HCT116 (cell line): ENCODE results near the gene CDCA4. TPM values are rescaled to one million over a fixed set of nuclear protein-coding genes. Genes with fewer than 3 reads are reported as not detected.
"Not testable (repeated sequence)": the region's sequence is repeated elsewhere in the genome, so short reads cannot be mapped to it uniquely, and the experiment has no call there.

Experiments
- ATAC-seq: fragments of 200-7000 bp; cut with Tn5 transposase; 2 replicates; pipeline ENCODE4 v1.9.1; 2020; ENCODE audit warnings: mild to moderate bottlenecking, moderate library complexity
- BruUV-seq: library from RNA; stranded (reverse); fragments of 400-500 nt; replicated peaks from 2 replicates; lab custom pipeline; 2021; lab: Mats Ljungman, UMichigan
- CTCF ChIA-PET: fragments of 300-600 bp; sonication (Branson Sonifier 250); formaldehyde crosslinking; loops from one replicate; lab custom pipeline; 2021; ENCODE audit warnings: antibody characterized with exemption; lab: Charles Lee
- POLR2A ChIA-PET: fragments of 300-600, 350-600 bp; sonication (Branson Sonifier 250); formaldehyde crosslinking; loops from one replicate; lab custom pipeline; 2021; ENCODE audit warnings: antibody characterized with exemption; lab: Charles Lee
- RAD21 ChIA-PET, 2 experiments: fragments of 300-600 bp; sonication (Branson Sonifier 250); formaldehyde crosslinking; loops; one replicate each; lab custom pipeline; 2023; ENCODE audit warnings: low total read pairs in 2 of 2; ENCODE audit not compliant: uncharacterized antibody in 2 of 2, unreplicated experiment in 2 of 2, low non-redundant PET in 1 of 2; lab: Charles Lee
- DNase-seq: peaks from one replicate; pipeline ENCODE4 v3.0.0-alpha.2; 2010; ENCODE audit warnings: low read depth, low spot score
- H2AFZ ChIP-seq: fragments of 200-600 bp; shearing (Covaris generic), sonication (generic); 2 replicates; pipeline ENCODE4 v1.6.1; 2017; ENCODE audit warnings: low read depth, mixed run types, mixed read lengths, antibody characterized with exemption, low read length; ENCODE audit not compliant: poor library complexity, severe bottlenecking
- H3K27ac ChIP-seq: 2 replicates; pipeline ENCODE4 v1.5.1; 2012; ENCODE audit warnings: low read depth, low read length
- H3K27me3 ChIP-seq: fragments of 200-600 bp; sonication (generic); 2 replicates; pipeline ENCODE4 v1.6.1; 2016; ENCODE audit warnings: mixed run types, low read length, mixed read lengths; ENCODE audit not compliant: insufficient read depth
- H3K36me3 ChIP-seq, 2 experiments: fragments of 200-500 bp in 1 of 2; fragments of 200-600 bp in 1 of 2; sonication (Bioruptor generic) in 1 of 2; sonication (generic) in 1 of 2; 2 replicates each; pipeline versions ENCODE4 v1.5.1 to v1.6.1; 2014 to 2016; ENCODE audit warnings: low read length in 2 of 2, inconsistent platforms in 1 of 2, mixed read lengths in 1 of 2, mixed run types in 1 of 2; ENCODE audit not compliant: insufficient read depth in 2 of 2, control insufficient read depth in 1 of 2
- H3K4me1 ChIP-seq, 2 experiments: fragments of 200-600 bp in 1 of 2; sonication (generic) in 1 of 2; 2 replicates each; pipeline versions ENCODE4 v1.5.1 to v1.6.1; 2012 to 2017; ENCODE audit warnings: low read length in 2 of 2, inconsistent platforms in 1 of 2, mild to moderate bottlenecking in 1 of 2, mixed read lengths in 1 of 2, mixed run types in 1 of 2, moderate library complexity in 1 of 2; ENCODE audit not compliant: insufficient read depth in 2 of 2, control insufficient read depth in 1 of 2
- H3K4me2 ChIP-seq: fragments of 200-600 bp; sonication (generic); 2 replicates; pipeline ENCODE4 v1.6.1; 2017; ENCODE audit warnings: mixed run types, low read length, mixed read lengths
- H3K4me3 ChIP-seq, 2 experiments: fragments of 200-600 bp in 1 of 2; sonication (generic) in 1 of 2; replicated peaks in 1 of 2; 2 replicates each; pipeline ENCODE4 v1.5.1; 2011 to 2016; ENCODE audit warnings: low read length in 2 of 2, control low read depth in 1 of 2, low read depth in 1 of 2, mild to moderate bottlenecking in 1 of 2, mixed read lengths in 1 of 2, mixed run types in 1 of 2
- H3K79me2 ChIP-seq: fragments of 200-600 bp; sonication (generic); 2 replicates; pipeline ENCODE4 v1.6.1; 2017; ENCODE audit warnings: mild to moderate bottlenecking, mixed run types, low read length, moderate library complexity, mixed read lengths; ENCODE audit not compliant: insufficient read depth
- H3K9ac ChIP-seq: fragments of 200-600 bp; sonication (generic); 2 replicates; pipeline ENCODE4 v1.6.1; 2016; ENCODE audit warnings: low read length, mixed read lengths
- H3K9me2 ChIP-seq: fragments of 200-600 bp; sonication (generic), shearing (Covaris generic); 2 replicates; pipeline ENCODE4 v1.6.1; 2017; ENCODE audit warnings: mixed run types, mild to moderate bottlenecking, moderate library complexity; ENCODE audit not compliant: insufficient read depth
- H3K9me3 ChIP-seq, 2 experiments: fragments of 200-500 bp in 1 of 2; fragments of 200-600 bp in 1 of 2; sonication (Bioruptor generic) in 1 of 2; sonication (generic) in 1 of 2; 2 replicates each; pipeline ENCODE4 v1.6.1; 2014 to 2017; ENCODE audit warnings: low read length in 2 of 2, mixed read lengths in 2 of 2, inconsistent platforms in 1 of 2, low read depth in 1 of 2, mild to moderate bottlenecking in 1 of 2, mixed run types in 1 of 2, moderate library complexity in 1 of 2; ENCODE audit not compliant: control insufficient read depth in 1 of 2, insufficient read depth in 1 of 2
- H4K20me1 ChIP-seq: fragments of 200-600 bp; sonication (generic), shearing (Covaris generic); 2 replicates; pipeline ENCODE4 v1.6.1; 2017; ENCODE audit warnings: mixed run types, mild to moderate bottlenecking, moderate library complexity; ENCODE audit not compliant: insufficient read depth
- CBX3 ChIP-seq: IDR thresholded peaks from 2 replicates; pipeline ENCODE4 v1.6.1; 2012; ENCODE audit warnings: low read depth
- CTCF ChIP-seq, 3 experiments: fragments of 200-600 bp in 1 of 3; sonication (generic) in 1 of 3; IDR thresholded peaks in 2 of 3; conservative IDR thresholded peaks in 1 of 3; 2 replicates each; pipeline ENCODE4 v1.5.1; 2012 to 2017; ENCODE audit warnings: low read depth in 2 of 3, low read length in 2 of 3, antibody characterized with exemption in 1 of 3, borderline replicate concordance in 1 of 3, control low read depth in 1 of 3, mild to moderate bottlenecking in 1 of 3, mixed read lengths in 1 of 3, mixed run types in 1 of 3, moderate library complexity in 1 of 3; ENCODE audit not compliant: insufficient read depth in 1 of 3
- EGR1 ChIP-seq: IDR thresholded peaks from 2 replicates; pipeline ENCODE4 v1.6.1; 2012; ENCODE audit warnings: low read depth
- EZH2 ChIP-seq: fragments of 200-600 bp; sonication (generic); IDR thresholded peaks from 2 replicates; pipeline ENCODE4 v1.6.1; 2017; ENCODE audit warnings: antibody characterized with exemption, mixed run types
- EZH2phosphoT487 ChIP-seq: fragments of 200-600 bp; IDR thresholded peaks from 2 replicates; pipeline ENCODE4 v1.6.1; 2018; ENCODE audit warnings: antibody characterized with exemption, borderline replicate concordance
- FOSL1 ChIP-seq: IDR thresholded peaks from 2 replicates; pipeline ENCODE4 v1.6.1; 2012; ENCODE audit warnings: low read depth
- JUND ChIP-seq: IDR thresholded peaks from 2 replicates; pipeline ENCODE4 v1.6.1; 2012
- POLR2A ChIP-seq: IDR thresholded peaks from 2 replicates; pipeline ENCODE4 v1.7.0; 2011; ENCODE audit warnings: borderline replicate concordance; ENCODE audit not compliant: insufficient read depth, insufficient read length; ENCODE audit errors: extremely low read depth
- SIN3A ChIP-seq: IDR thresholded peaks from 2 replicates; pipeline ENCODE4 v1.6.1; 2012; ENCODE audit warnings: low read depth
- SP1 ChIP-seq: IDR thresholded peaks from 2 replicates; pipeline ENCODE4 v1.6.1; 2012; ENCODE audit warnings: low read depth
- SRF ChIP-seq: IDR thresholded peaks from 2 replicates; pipeline ENCODE4 v1.6.1; 2012; ENCODE audit warnings: low read depth
- TCF7L2 ChIP-seq: IDR thresholded peaks from 2 replicates; pipeline ENCODE4 v1.7.0; 2011; ENCODE audit warnings: borderline replicate concordance, inconsistent platforms; ENCODE audit not compliant: insufficient read depth, insufficient read length; ENCODE audit errors: extremely low read depth
- YY1 ChIP-seq: IDR thresholded peaks from 2 replicates; pipeline ENCODE4 v1.6.1; 2011; ENCODE audit warnings: low read length, low read depth, moderate library complexity, mild to moderate bottlenecking; ENCODE audit not compliant: insufficient replicate concordance; ENCODE audit errors: extremely low read depth
- ZBTB33 ChIP-seq: IDR thresholded peaks from 2 replicates; pipeline ENCODE4 v1.6.1; 2011; ENCODE audit warnings: mild to moderate bottlenecking, low read length, moderate library complexity; ENCODE audit not compliant: insufficient replicate concordance; ENCODE audit errors: extremely low read depth
- ZFX ChIP-seq: fragments of 450-650 bp; IDR thresholded peaks from 2 replicates; pipeline ENCODE4 v1.6.1; 2017
- intact Hi-C: fragments of 100-400 bp; cut with micrococcal nuclease; formaldehyde crosslinking; loops from 2 replicates; pipeline ENCODE4 v1.10.0; 2022
- total RNA-seq: library from RNA; stranded (reverse); gene quantifications from one replicate; pipeline ENCODE4 v1.2.1, GENCODE V29; 2021; ENCODE audit not compliant: unreplicated experiment

CDCA4 gene
- total RNA-seq, 1 experiment from 2014 or later, result 62.4 TPM

- Histone ChIP-seq H3K9me2 (no peaks in the 10 kb centered on the region), H3K4me1 (peaks cover 0 to 24% of the 10 kb centered on the region in 2 experiments; a peak in 3 of 4 replicates), H3K27me3 (no peaks in the 10 kb centered on the region), H3K9ac (no peak overlapping the region), H4K20me1 (no peaks in the 10 kb centered on the region), H3K36me3 (no peaks in the 10 kb centered on the region), H3K4me3 (no peak overlapping the region), H3K4me2 (no peak overlapping the region), H3K27ac (no peak overlapping the region), H2AFZ (no peak overlapping the region), H3K79me2 (no peaks in the 10 kb centered on the region), H3K9me3 (no peaks in the 10 kb centered on the region)
- TF ChIP-seq ZFX (no peak), YY1 (no peak), CTCF (IDR thresholded peaks at IDR 0.05 in 2 of 3, conservative IDR thresholded peaks at IDR 0.05 in 1 of 3; ENCODE audit: borderline replicate concordance in 1 of 3, insufficient read depth in 1 of 3, low read depth in 2 of 3, low read length in 2 of 3) (no peak), CBX3 (no peak), FOSL1 (no peak), POLR2A (no peak), JUND (no peak), TCF7L2 (no peak), SIN3A (no peak), EZH2 (no peak), SP1 (no peak), EGR1 (no peak), SRF (no peak), ZBTB33 (no peak), EZH2phosphoT487 (no peak)
- BruUV-seq, result no TSS peak
- ATAC-seq (no peak), DNase-seq (no peak)
- intact Hi-C loops, result no loop called here
- ChIA-PET POLR2A (interaction anchor here (1.0 kb wide), 1 partner anchor 11 kb away, joined by 3 read pairs; no protein-coding TSS in a partner anchor), RAD21 (interaction anchor here in 1 of 2 experiments (0.6 kb wide), 1 partner anchor 23 kb away, joined by 3 read pairs; no protein-coding TSS in a partner anchor), CTCF (no interaction called here)
These were observed 43.1 kb upstream of the CDCA4 start for GRCh38 chr14:105064001-105064400.

- H3K4me2 ChIP-seq, H2AFZ ChIP-seq, H3K4me3 ChIP-seq, H3K36me3 ChIP-seq, H4K20me1 ChIP-seq, intact Hi-C loops, H3K9ac ChIP-seq, ATAC-seq, H3K27me3 ChIP-seq, DNase-seq, H3K9me2 ChIP-seq, RAD21 ChIA-PET, CTCF ChIA-PET, BruUV-seq, H3K9me3 ChIP-seq, H3K27ac ChIP-seq, H3K79me2 ChIP-seq: not testable (repeated sequence)
- peaks cover 0 to 27% of the 10 kb centered on the region in 2 experiments; a peak in 3 of 4 replicates for H3K4me1 ChIP-seq
- POLR2A ChIA-PET, result interaction anchor here (1.0 kb wide), 1 partner anchor 11 kb away, joined by 3 read pairs; no protein-coding TSS in a partner anchor
These were observed 42.6 kb upstream of the CDCA4 start for GRCh38 chr14:105063506-105063905.
